Measurements from ENCODE around the gene CRYGA. TPM values are rescaled to one million over a fixed set of nuclear protein-coding genes. Genes with fewer than 3 reads are reported as not detected.
"Not testable (repeated sequence)": the region's sequence is repeated elsewhere in the genome, so short reads cannot be mapped to it uniquely, and the experiment has no call there.

CRYGA gene
- total and polyA plus RNA-seq, 7 experiments from 2014 or later, result not detected

GRCh38 chr2:208128136-208128535 is 35.3 kb downstream of the CRYGA start:
- peaks cover 21 to 44% (median 36%) of the 10 kb centered on the region in 5 donors for H3K27me3 Mint-ChIP-seq
- H3K36me3 Mint-ChIP-seq, result no peaks in the 10 kb centered on the region
- ATAC-seq, result no peak

GRCh38 chr2:208127090-208127489 is 36.3 kb downstream of the CRYGA start:
- Histone ChIP-seq H3K4me3 (ENCODE audit: low read length) (no peak overlapping the region), H3K4me1 (ENCODE audit: control insufficient read depth in 2 of 2, insufficient read depth in 2 of 2, low read length in 2 of 2) (no peaks in the 10 kb centered on the region), H3K9me3 (ENCODE audit: control insufficient read depth in 2 of 3, low read length in 3 of 3) (no peaks in the 10 kb centered on the region), H3K27me3 (ENCODE audit: control insufficient read depth in 2 of 2, insufficient read depth in 2 of 2, low read length in 2 of 2) (no peaks in the 10 kb centered on the region), H3K36me3 (ENCODE audit: control insufficient read depth in 2 of 3, insufficient read depth in 3 of 3, low read length in 3 of 3) (no peaks in the 10 kb centered on the region), H3K27ac (ENCODE audit: low read depth, low read length) (no peak overlapping the region)
- POLR2A ChIA-PET, result no interaction called here
- Mint-ChIP-seq H3K36me3 (no peaks in the 10 kb centered on the region), H3K27me3 (peaks cover 16 to 40% (median 33%) of the 10 kb centered on the region in 5 donors), H3K9me3 (peaks cover 0 to 5% (median 0%) of the 10 kb centered on the region in 11 donors), H3K4me3 (no peak overlapping the region), H3K27ac (no peak overlapping the region), H3K4me1 (peaks cover 4 to 15% (median 10%) of the 10 kb centered on the region in 7 donors)
- intact Hi-C loops (cut with micrococcal nuclease), result no loop called here
- CTCF ChIA-PET, result interaction anchor here (0.6 to 0.7 kb wide), 2 partner anchors 16 to 151 kb away, joined by 3 read pairs; no protein-coding TSS in a partner anchor
- DNase-seq, result no peak
- no peak for ATAC-seq

More at GRCh38 chr2:208128136-208128535, 35.3 kb downstream of the CRYGA start:
- Mint-ChIP-seq H3K4me1 (peaks cover 4 to 15% (median 10%) of the 10 kb centered on the region in 7 donors), H3K27ac (no peak overlapping the region), H3K9me3 (peaks cover 0 to 5% (median 0%) of the 10 kb centered on the region in 11 donors), H3K4me3 (no peak overlapping the region)
- Histone ChIP-seq H3K4me1 (ENCODE audit: control insufficient read depth in 2 of 2, insufficient read depth in 2 of 2, low read length in 2 of 2) (no peaks in the 10 kb centered on the region), H3K9me3 (ENCODE audit: control insufficient read depth in 2 of 3, low read length in 3 of 3) (no peaks in the 10 kb centered on the region), H3K36me3 (ENCODE audit: control insufficient read depth in 2 of 3, insufficient read depth in 3 of 3, low read length in 3 of 3) (no peaks in the 10 kb centered on the region), H3K27me3 (ENCODE audit: control insufficient read depth in 2 of 2, insufficient read depth in 2 of 2, low read length in 2 of 2) (no peaks in the 10 kb centered on the region), H3K4me3 (ENCODE audit: low read length) (no peak overlapping the region), H3K27ac (ENCODE audit: low read depth, low read length) (no peak overlapping the region)
- CTCF ChIA-PET, result no interaction called here
- no peak for DNase-seq
- intact Hi-C loops (cut with micrococcal nuclease), result no loop called here
- POLR2A ChIA-PET, result no interaction called here

DNA sequence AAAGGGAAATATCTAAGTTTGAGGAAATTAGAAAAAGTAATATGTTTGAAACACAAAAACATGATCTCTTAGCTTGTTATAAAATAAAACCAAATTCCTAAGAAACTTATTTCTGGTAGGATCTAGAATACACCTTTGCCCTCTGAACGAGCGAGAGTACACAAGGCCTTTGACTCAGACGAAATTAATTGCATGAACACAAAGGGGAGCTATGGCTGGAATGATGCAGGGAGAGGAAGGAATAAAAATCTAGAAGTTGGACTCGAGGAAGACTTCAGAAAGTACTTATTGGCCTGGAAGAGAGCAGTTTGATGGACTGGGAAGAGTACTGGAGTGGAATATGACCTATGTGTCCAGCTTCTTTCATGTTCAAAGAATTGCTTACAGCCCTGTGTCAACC is 38.1 kb downstream of the CRYGA start:
- Mint-ChIP-seq H3K27me3 (peaks cover 16 to 45% (median 39%) of the 10 kb centered on the region in 5 donors), H3K9me3 (peaks cover 0 to 5% (median 0%) of the 10 kb centered on the region in 11 donors), H3K27ac (no peak overlapping the region), H3K4me1 (peaks cover 4 to 15% (median 10%) of the 10 kb centered on the region in 7 donors), H3K36me3 (no peaks in the 10 kb centered on the region), H3K4me3 (peak overlapping the region in 1 of 10 donors; percentile 37)
- Histone ChIP-seq H3K4me1 (ENCODE audit: control insufficient read depth in 2 of 2, insufficient read depth in 2 of 2, low read length in 2 of 2) (no peaks in the 10 kb centered on the region), H3K27me3 (ENCODE audit: control insufficient read depth in 2 of 2, insufficient read depth in 2 of 2, low read length in 2 of 2) (no peaks in the 10 kb centered on the region), H3K9me3 (ENCODE audit: control insufficient read depth in 2 of 3, low read length in 3 of 3) (no peaks in the 10 kb centered on the region), H3K27ac (ENCODE audit: low read depth, low read length) (no peak overlapping the region), H3K36me3 (ENCODE audit: control insufficient read depth in 2 of 3, insufficient read depth in 3 of 3, low read length in 3 of 3) (no peaks in the 10 kb centered on the region), H3K4me3 (ENCODE audit: low read length) (no peak overlapping the region)
- ChIA-PET CTCF (no interaction called here), POLR2A (no interaction called here)
- no peak for ATAC-seq
- DNase-seq, result no peak
- intact Hi-C loops (cut with micrococcal nuclease), result no loop called here

DNA sequence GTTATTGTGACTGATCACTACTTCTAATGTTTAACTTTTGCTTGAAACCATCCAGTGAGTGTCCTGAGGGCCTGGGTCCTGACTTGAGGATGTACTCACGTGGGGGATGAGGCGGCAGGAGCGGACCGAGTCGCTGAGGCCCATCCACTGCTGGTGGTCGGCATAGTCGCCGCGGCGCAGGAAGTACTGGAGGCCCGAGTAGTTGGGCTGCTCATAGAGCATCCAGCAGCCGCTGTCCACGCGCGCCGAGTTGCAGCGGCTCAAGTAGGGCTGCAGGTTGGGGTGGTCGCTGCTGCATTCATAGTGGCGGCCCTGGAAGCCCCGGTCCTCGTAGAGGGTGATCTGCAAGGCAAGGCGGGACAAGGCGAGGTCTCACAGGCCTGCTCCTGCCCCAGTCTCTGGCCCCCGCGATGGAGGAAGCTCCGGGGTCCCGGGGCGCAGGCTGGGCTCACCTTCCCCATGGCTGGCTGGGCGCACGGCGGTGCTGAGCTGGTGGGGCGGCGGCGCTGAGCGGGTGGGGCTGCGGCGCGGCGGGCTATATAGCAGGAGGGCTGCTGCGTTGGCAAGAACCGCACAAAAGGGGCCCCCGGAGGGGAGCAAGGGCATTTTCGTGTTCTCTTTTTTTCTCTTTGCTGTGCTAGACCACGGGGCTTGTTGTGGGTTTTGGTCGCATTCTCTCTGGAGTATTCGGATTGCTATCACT is 39.2 kb downstream of the CRYGA start, which contains the start of gene CRYGD:
Gene CRYGD, minus strand, starts transcription at position 512 of the 703 bp plus-strand sequence. Its CDS starts 51 bp downstream, at position 461.
- CTCF ChIA-PET; intact Hi-C loops (cut with micrococcal nuclease); H3K4me1 ChIP-seq (ENCODE audit: control insufficient read depth in 2 of 2, insufficient read depth in 2 of 2, low read length in 2 of 2); POLR2A ChIA-PET; H3K9me3 Mint-ChIP-seq; H3K36me3 Mint-ChIP-seq; H3K9me3 ChIP-seq (ENCODE audit: control insufficient read depth in 2 of 3, low read length in 3 of 3); H3K27me3 ChIP-seq (ENCODE audit: control insufficient read depth in 2 of 2, insufficient read depth in 2 of 2, low read length in 2 of 2); H3K36me3 ChIP-seq (ENCODE audit: control insufficient read depth in 2 of 3, insufficient read depth in 3 of 3, low read length in 3 of 3); H3K4me3 ChIP-seq (ENCODE audit: low read length); H3K27ac ChIP-seq (ENCODE audit: low read depth, low read length); H3K27ac Mint-ChIP-seq: not testable (repeated sequence)
- Mint-ChIP-seq H3K4me3 (peak within 1 kb of the TSS; percentile 21 to 71 (median 45)), H3K27me3 (peaks cover 16 to 47% (median 38%) of the 10 kb centered on the region in 5 donors), H3K4me1 (peaks cover 4 to 15% (median 10%) of the 10 kb centered on the region in 7 donors)
- ATAC-seq, result peak; percentile 44
- DNase-seq, result peak in 1 of 9 donors; percentile 22

- POLR2A ChIA-PET, result no interaction called here
- DNase-seq, result no peak
Measured at GRCh38 chr2:208122248-208122647, 41.1 kb downstream of the CRYGA start.

GRCh38 chr2:208118918-208119317 is 44.5 kb downstream of the CRYGA start:
- Histone ChIP-seq H3K27me3 (ENCODE audit: control insufficient read depth in 2 of 2, insufficient read depth in 2 of 2, low read length in 2 of 2) (no peaks in the 10 kb centered on the region), H3K9me3 (ENCODE audit: control insufficient read depth in 2 of 3, low read length in 3 of 3) (no peaks in the 10 kb centered on the region), H3K36me3 (ENCODE audit: control insufficient read depth in 2 of 3, insufficient read depth in 3 of 3, low read length in 3 of 3) (no peaks in the 10 kb centered on the region), H3K27ac (ENCODE audit: low read depth, low read length) (no peak overlapping the region), H3K4me3 (ENCODE audit: low read length) (no peak overlapping the region), H3K4me1 (ENCODE audit: control insufficient read depth in 2 of 2, insufficient read depth in 2 of 2, low read length in 2 of 2) (no peaks in the 10 kb centered on the region)
- Mint-ChIP-seq H3K27ac (no peak overlapping the region), H3K36me3 (no peaks in the 10 kb centered on the region), H3K9me3 (peaks cover 0 to 2% (median 0%) of the 10 kb centered on the region in 11 donors), H3K4me3 (no peak overlapping the region), H3K4me1 (peaks cover 0 to 5% (median 3%) of the 10 kb centered on the region in 7 donors), H3K27me3 (peaks cover 3 to 17% (median 10%) of the 10 kb centered on the region in 5 donors)
- ChIA-PET CTCF (no interaction called here), POLR2A (no interaction called here)
- intact Hi-C loops (cut with micrococcal nuclease), result no loop called here
- DNase-seq (no peak), ATAC-seq (no peak)

More at GRCh38 chr2:208122248-208122647, 41.1 kb downstream of the CRYGA start:
- Histone ChIP-seq H3K36me3 (ENCODE audit: control insufficient read depth in 2 of 3, insufficient read depth in 3 of 3, low read length in 3 of 3) (no peaks in the 10 kb centered on the region), H3K27ac (ENCODE audit: low read depth, low read length) (no peak overlapping the region), H3K27me3 (ENCODE audit: control insufficient read depth in 2 of 2, insufficient read depth in 2 of 2, low read length in 2 of 2) (no peaks in the 10 kb centered on the region), H3K4me3 (ENCODE audit: low read length) (no peak overlapping the region), H3K9me3 (ENCODE audit: control insufficient read depth in 2 of 3, low read length in 3 of 3) (no peaks in the 10 kb centered on the region), H3K4me1 (ENCODE audit: control insufficient read depth in 2 of 2, insufficient read depth in 2 of 2, low read length in 2 of 2) (no peaks in the 10 kb centered on the region)
- intact Hi-C loops (cut with micrococcal nuclease), result no loop called here
- no peak overlapping the region for H3K4me3 Mint-ChIP-seq
- peaks cover 4 to 15% (median 10%) of the 10 kb centered on the region in 7 donors for H3K4me1 Mint-ChIP-seq
- peaks cover 16 to 43% (median 32%) of the 10 kb centered on the region in 5 donors for H3K27me3 Mint-ChIP-seq
- H3K36me3 Mint-ChIP-seq, result no peaks in the 10 kb centered on the region
- H3K27ac Mint-ChIP-seq, result no peak overlapping the region
- peaks cover 0 to 2% (median 0%) of the 10 kb centered on the region in 11 donors for H3K9me3 Mint-ChIP-seq
- no peak for ATAC-seq
- CTCF ChIA-PET, result no interaction called here

GRCh38 chr2:208117390-208117789 is 46.0 kb downstream of the CRYGA start:
- H3K4me3 ChIP-seq (ENCODE audit: low read length); POLR2A ChIA-PET; CTCF ChIA-PET; H3K4me1 Mint-ChIP-seq; H3K27me3 Mint-ChIP-seq; H3K4me1 ChIP-seq (ENCODE audit: control insufficient read depth in 2 of 2, insufficient read depth in 2 of 2, low read length in 2 of 2); H3K36me3 Mint-ChIP-seq; DNase-seq; ATAC-seq; H3K9me3 ChIP-seq (ENCODE audit: control insufficient read depth in 2 of 3, low read length in 3 of 3); H3K27me3 ChIP-seq (ENCODE audit: control insufficient read depth in 2 of 2, insufficient read depth in 2 of 2, low read length in 2 of 2); intact Hi-C loops (cut with micrococcal nuclease); H3K4me3 Mint-ChIP-seq; H3K27ac Mint-ChIP-seq; H3K9me3 Mint-ChIP-seq; H3K27ac ChIP-seq (ENCODE audit: low read depth, low read length); H3K36me3 ChIP-seq (ENCODE audit: control insufficient read depth in 2 of 3, insufficient read depth in 3 of 3, low read length in 3 of 3): not testable (repeated sequence)
